Stimulated activated effector memory CD8-positive, alpha-beta T cell treated with anti-CD3 and anti-CD28 coated beads, Interleukin-12 subunit alpha, Interleukin-12 subunit beta, amount 100 ng/mL, for 72 hours (primary cell): ENCODE data around the gene ZNF808.
"Not testable (repeated sequence)": the region's sequence is repeated elsewhere in the genome, so short reads cannot be mapped to it uniquely, and the experiment has no call there.

ENCODE experiments used
- ATAC-seq: fragments of 150-1000 bp; cut with Tn5 transposase; 2 replicates; pipeline ENCODE4 v1.10.0; 2021
- DNase-seq, 2 donors: peaks; one replicate each; pipeline ENCODE4 v3.0.0; 2021 to 2022; ENCODE audit warnings: low spot score in 2 of 2
- H3K27ac Mint-ChIP-seq: one replicate; pipeline ENCODE4 v1.8.0; 2022; ENCODE audit warnings: mild to moderate bottlenecking, mixed read lengths
- H3K36me3 Mint-ChIP-seq: one replicate; pipeline ENCODE4 v1.8.0; 2022; ENCODE audit warnings: mild to moderate bottlenecking, mixed read lengths
- H3K4me1 Mint-ChIP-seq: one replicate; pipeline ENCODE4 v1.8.0; 2022; ENCODE audit warnings: mixed read lengths
- H3K4me3 Mint-ChIP-seq: one replicate; pipeline ENCODE4 v1.8.0; 2022; ENCODE audit warnings: mild to moderate bottlenecking, mixed read lengths
- H3K9me3 Mint-ChIP-seq: one replicate; pipeline ENCODE4 v1.8.0; 2022; ENCODE audit warnings: mixed read lengths

Gene ZNF808

GRCh38 chr19:52522551-52522950 is 4.9 kb upstream of the ZNF808 start:
- no peak for ATAC-seq
- DNase-seq, result no peak
- Mint-ChIP-seq H3K4me3 (no peak overlapping the region), H3K9me3 (peaks cover 6% of the 10 kb centered on the region), H3K27ac (no peak overlapping the region), H3K4me1 (peaks cover 7% of the 10 kb centered on the region), H3K36me3 (peaks cover 4% of the 10 kb centered on the region)

- ATAC-seq (no peak), DNase-seq (no peak)
- no peak overlapping the region for H3K4me3 Mint-ChIP-seq
- peaks cover 15% of the 10 kb centered on the region for H3K36me3 Mint-ChIP-seq
- peaks cover 19% of the 10 kb centered on the region for H3K4me1 Mint-ChIP-seq
- no peak overlapping the region for H3K27ac Mint-ChIP-seq
- H3K9me3 Mint-ChIP-seq, result peaks cover 10% of the 10 kb centered on the region
These were observed 3.4 kb upstream of the ZNF808 start for GRCh38 chr19:52524086-52524485.

GRCh38 chr19:52527956-52528351 is 486 bp downstream of the ZNF808 start:
- ATAC-seq (no peak), DNase-seq (no peak)
- H3K4me3 Mint-ChIP-seq, result peak overlapping the region; percentile 89
- H3K9me3 Mint-ChIP-seq, result peaks cover 4% of the 10 kb centered on the region
- peaks cover 19% of the 10 kb centered on the region for H3K36me3 Mint-ChIP-seq
- H3K27ac Mint-ChIP-seq, result peak overlapping the region; percentile 97
- peaks cover 20% of the 10 kb centered on the region for H3K4me1 Mint-ChIP-seq

- Mint-ChIP-seq H3K4me3 (no peak overlapping the region), H3K4me1 (peaks cover 44% of the 10 kb centered on the region), H3K27ac (no peak overlapping the region), H3K36me3 (peaks cover 39% of the 10 kb centered on the region), H3K9me3 (peaks cover 4% of the 10 kb centered on the region)
- DNase-seq (no peak), ATAC-seq (no peak)
These were observed 5.0 kb downstream of the ZNF808 start for GRCh38 chr19:52532480-52532879.

- no peak for ATAC-seq
- DNase-seq, result no peak
- Mint-ChIP-seq H3K9me3 (no peaks in the 10 kb centered on the region), H3K36me3 (peaks cover 34% of the 10 kb centered on the region), H3K27ac (no peak overlapping the region), H3K4me1 (peaks cover 42% of the 10 kb centered on the region), H3K4me3 (peak overlapping the region; percentile 99)
These were observed 6.4 kb downstream of the ZNF808 start for GRCh38 chr19:52533901-52534300.

- not testable (repeated sequence) for H3K9me3 Mint-ChIP-seq, DNase-seq
- ATAC-seq, result peak; percentile 1
- H3K36me3 Mint-ChIP-seq, result peaks cover 46% of the 10 kb centered on the region
- H3K4me3 Mint-ChIP-seq, result peak overlapping the region; percentile 99
- peaks cover 38% of the 10 kb centered on the region for H3K4me1 Mint-ChIP-seq
- H3K27ac Mint-ChIP-seq, result peak overlapping the region; percentile 93
These were observed 7.9 kb downstream of the ZNF808 start for GRCh38 chr19:52535385-52535770.

- DNase-seq, result peak; percentile 61 to 92
- peaks cover 38% of the 10 kb centered on the region for H3K4me1 Mint-ChIP-seq
- peak; percentile 97 for ATAC-seq
- peak overlapping the region; percentile 99 for H3K4me3 Mint-ChIP-seq
- H3K36me3 Mint-ChIP-seq, result peaks cover 49% of the 10 kb centered on the region
- peak overlapping the region; percentile 93 for H3K27ac Mint-ChIP-seq
- no peaks in the 10 kb centered on the region for H3K9me3 Mint-ChIP-seq
These were observed 8.4 kb downstream of the ZNF808 start for GRCh38 chr19:52535771-52536447.

- no peak for DNase-seq
- Mint-ChIP-seq H3K36me3 (peaks cover 50% of the 10 kb centered on the region), H3K9me3 (no peaks in the 10 kb centered on the region), H3K27ac (peak overlapping the region; percentile 93), H3K4me1 (peaks cover 39% of the 10 kb centered on the region), H3K4me3 (peak overlapping the region; percentile 99)
- ATAC-seq, result peak; percentile 64
These were observed 9.0 kb downstream of the ZNF808 start for GRCh38 chr19:52536448-52536800.

- Mint-ChIP-seq H3K36me3 (peaks cover 51% of the 10 kb centered on the region), H3K4me1 (peaks cover 62% of the 10 kb centered on the region)
- not testable (repeated sequence) for H3K9me3 Mint-ChIP-seq, H3K27ac Mint-ChIP-seq, DNase-seq, ATAC-seq, H3K4me3 Mint-ChIP-seq
These were observed 11.3 kb downstream of the ZNF808 start for GRCh38 chr19:52538815-52539214.

GRCh38 chr19:52541176-52541575 is 13.7 kb downstream of the ZNF808 start:
- not testable (repeated sequence) for H3K9me3 Mint-ChIP-seq, DNase-seq, H3K4me3 Mint-ChIP-seq, ATAC-seq, H3K27ac Mint-ChIP-seq
- Mint-ChIP-seq H3K4me1 (peaks cover 45% of the 10 kb centered on the region), H3K36me3 (peaks cover 70% of the 10 kb centered on the region)

- Mint-ChIP-seq H3K4me1 (peaks cover 41% of the 10 kb centered on the region), H3K36me3 (peaks cover 70% of the 10 kb centered on the region), H3K27ac (no peak overlapping the region), H3K4me3 (no peak overlapping the region), H3K9me3 (no peaks in the 10 kb centered on the region)
- DNase-seq (no peak), ATAC-seq (no peak)
These were observed 14.1 kb downstream of the ZNF808 start for GRCh38 chr19:52541608-52542007.

GRCh38 chr19:52542541-52542940 is 15.1 kb downstream of the ZNF808 start:
- DNase-seq, ATAC-seq, H3K9me3 Mint-ChIP-seq: not testable (repeated sequence)
- H3K36me3 Mint-ChIP-seq, result peaks cover 75% of the 10 kb centered on the region
- H3K4me1 Mint-ChIP-seq, result peaks cover 31% of the 10 kb centered on the region
- H3K27ac Mint-ChIP-seq, result peak overlapping the region; percentile 13
- H3K4me3 Mint-ChIP-seq, result peak overlapping the region; percentile 48

GRCh38 chr19:52542984-52543664 is 15.7 kb downstream of the ZNF808 start:
- H3K9me3 Mint-ChIP-seq, result no peaks in the 10 kb centered on the region
- peaks cover 31% of the 10 kb centered on the region for H3K4me1 Mint-ChIP-seq
- H3K36me3 Mint-ChIP-seq, result peaks cover 81% of the 10 kb centered on the region
- peak overlapping the region; percentile 13 for H3K27ac Mint-ChIP-seq
- H3K4me3 Mint-ChIP-seq, result peak overlapping the region; percentile 48
- peak; percentile 99 for ATAC-seq
- peak; percentile 15 to 67 for DNase-seq

- peaks cover 26% of the 10 kb centered on the region for H3K9me3 Mint-ChIP-seq
- ATAC-seq (no peak), DNase-seq (no peak)
- H3K4me1 Mint-ChIP-seq, result peaks cover 5% of the 10 kb centered on the region
- no peak overlapping the region for H3K27ac Mint-ChIP-seq
- H3K36me3 Mint-ChIP-seq, result peaks cover 95% of the 10 kb centered on the region
- no peak overlapping the region for H3K4me3 Mint-ChIP-seq
These were observed 26.9 kb downstream of the ZNF808 start for GRCh38 chr19:52554216-52554971.

GRCh38 chr19:52557231-52557995 is 29.9 kb downstream of the ZNF808 start:
- DNase-seq (no peak), ATAC-seq (no peak)
- H3K4me1 Mint-ChIP-seq, result no peaks in the 10 kb centered on the region
- H3K36me3 Mint-ChIP-seq, result peaks cover 90% of the 10 kb centered on the region
- H3K27ac Mint-ChIP-seq, result no peak overlapping the region
- H3K4me3 Mint-ChIP-seq, result no peak overlapping the region
- H3K9me3 Mint-ChIP-seq, result peaks cover 22% of the 10 kb centered on the region
